ENCODE data around the gene EFNB1. TPM values are rescaled to one million over a fixed set of nuclear protein-coding genes. Genes with fewer than 3 reads are reported as not detected.
"Not testable (repeated sequence)": the region's sequence is repeated elsewhere in the genome, so short reads cannot be mapped to it uniquely, and the experiment has no call there.

Gene EFNB1
- polyA plus RNA-seq, 1 donor (not counting 4 experiments of a cell fraction or from before 2014, with no cell fraction given): 90.3 TPM

DNA sequence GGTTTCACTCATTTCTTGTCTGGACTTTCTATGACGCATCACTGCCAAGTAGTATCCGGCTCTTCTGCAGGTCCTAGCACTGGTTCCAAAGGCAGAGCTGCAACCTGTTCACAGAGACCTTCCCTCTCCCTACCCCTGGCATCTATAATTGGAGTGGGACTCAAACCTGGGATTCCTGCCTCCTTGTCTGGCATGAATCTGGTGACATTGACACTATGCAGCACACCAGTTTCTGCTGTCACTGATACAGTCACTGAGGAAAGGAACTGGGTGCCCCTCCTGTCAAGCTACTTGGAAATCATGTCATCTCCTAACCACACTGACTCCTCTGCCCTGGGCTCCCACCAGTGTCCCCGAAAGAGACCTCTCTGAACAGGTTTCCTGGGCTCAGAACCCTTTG is 33.1 kb upstream of the EFNB1 start:
- FAIRE-seq: no peak
- H3K9me3 ChIP-seq (ENCODE audit: control insufficient read depth, low read depth, low read length): no peaks in the 10 kb centered on the region
- no peak overlapping the region for H3K9ac ChIP-seq (ENCODE audit: control insufficient read depth, extremely low read depth, insufficient read depth, low read length)
- H3K9me1 ChIP-seq (ENCODE audit: control insufficient read depth, extremely low read depth, insufficient read depth, low read length): no peaks in the 10 kb centered on the region
- H3K4me3 ChIP-seq (ENCODE audit: control insufficient read depth in 2 of 3, extremely low read depth in 1 of 3, insufficient read depth in 2 of 3, low read depth in 1 of 3, low read length in 3 of 3): no peak overlapping the region
- no peak for DNase-seq (ENCODE audit: low read depth, low spot score)
- H3K36me3 ChIP-seq (ENCODE audit: control insufficient read depth in 2 of 2, extremely low read depth in 1 of 2, insufficient read depth in 2 of 2, low read length in 2 of 2): no peaks in the 10 kb centered on the region
- H4K20me1 ChIP-seq (ENCODE audit: control insufficient read depth, extremely low read depth, insufficient read depth, low read length): no peaks in the 10 kb centered on the region
- TF ChIP-seq CTCF (optimal IDR thresholded peaks at IDR 0.05 in 1 of 3, IDR thresholded peaks at IDR 0.05 in 1 of 3, conservative IDR thresholded peaks at IDR 0.05 in 1 of 3; ENCODE audit: extremely low read depth in 1 of 3, insufficient read depth in 2 of 3, low read length in 3 of 3) (no peak), EZH2 (IDR thresholded peaks at IDR 0.05; ENCODE audit: low read length) (no peak)
- no peaks in the 10 kb centered on the region for H3K79me2 ChIP-seq (ENCODE audit: control insufficient read depth, insufficient read depth, low read length)
- H3K27ac ChIP-seq (ENCODE audit: control insufficient read depth, insufficient read depth, low read length): no peak overlapping the region
- H3K4me2 ChIP-seq (ENCODE audit: control insufficient read depth, extremely low read depth, insufficient read depth, low read depth, low read length): no peak overlapping the region
- no peak overlapping the region for H2AFZ ChIP-seq (ENCODE audit: control insufficient read depth, low read length)
- H3K27me3 ChIP-seq (ENCODE audit: control insufficient read depth, extremely low read depth, insufficient read depth, low read length): no peaks in the 10 kb centered on the region
- dilution Hi-C loops (cut with MboI; ENCODE audit: extremely low pct_ligation_motif_present, low sequenced_read_pairs): no loop called here
- no peaks in the 10 kb centered on the region for H3K4me1 ChIP-seq (ENCODE audit: control insufficient read depth, extremely low read depth, insufficient read depth, low read length)

- H3K4me1 ChIP-seq (ENCODE audit: control insufficient read depth, extremely low read depth, insufficient read depth, low read length); H3K4me3 ChIP-seq (ENCODE audit: control insufficient read depth in 2 of 3, extremely low read depth in 1 of 3, insufficient read depth in 2 of 3, low read depth in 1 of 3, low read length in 3 of 3); H3K9ac ChIP-seq (ENCODE audit: control insufficient read depth, extremely low read depth, insufficient read depth, low read length); H4K20me1 ChIP-seq (ENCODE audit: control insufficient read depth, extremely low read depth, insufficient read depth, low read length); dilution Hi-C loops (cut with MboI; ENCODE audit: extremely low pct_ligation_motif_present, low sequenced_read_pairs); H3K27ac ChIP-seq (ENCODE audit: control insufficient read depth, insufficient read depth, low read length); H2AFZ ChIP-seq (ENCODE audit: control insufficient read depth, low read length); DNase-seq (ENCODE audit: low read depth, low spot score); FAIRE-seq; H3K4me2 ChIP-seq (ENCODE audit: control insufficient read depth, extremely low read depth, insufficient read depth, low read depth, low read length); H3K27me3 ChIP-seq (ENCODE audit: control insufficient read depth, extremely low read depth, insufficient read depth, low read length); H3K79me2 ChIP-seq (ENCODE audit: control insufficient read depth, insufficient read depth, low read length); H3K36me3 ChIP-seq (ENCODE audit: control insufficient read depth in 2 of 2, extremely low read depth in 1 of 2, insufficient read depth in 2 of 2, low read length in 2 of 2); H3K9me3 ChIP-seq (ENCODE audit: control insufficient read depth, low read depth, low read length); H3K9me1 ChIP-seq (ENCODE audit: control insufficient read depth, extremely low read depth, insufficient read depth, low read length): not testable (repeated sequence)
Observed at GRCh38 chrX:68798400-68798799, 30.4 kb upstream of the EFNB1 start.

- H3K4me3 ChIP-seq (ENCODE audit: control insufficient read depth in 2 of 3, extremely low read depth in 1 of 3, insufficient read depth in 2 of 3, low read depth in 1 of 3, low read length in 3 of 3): no peak overlapping the region
- no peak overlapping the region for H3K9ac ChIP-seq (ENCODE audit: control insufficient read depth, extremely low read depth, insufficient read depth, low read length)
- no peaks in the 10 kb centered on the region for H3K27me3 ChIP-seq (ENCODE audit: control insufficient read depth, extremely low read depth, insufficient read depth, low read length)
- H3K36me3 ChIP-seq (ENCODE audit: control insufficient read depth in 2 of 2, extremely low read depth in 1 of 2, insufficient read depth in 2 of 2, low read length in 2 of 2): no peaks in the 10 kb centered on the region
- H4K20me1 ChIP-seq (ENCODE audit: control insufficient read depth, extremely low read depth, insufficient read depth, low read length): no peaks in the 10 kb centered on the region
- no peak overlapping the region for H3K4me2 ChIP-seq (ENCODE audit: control insufficient read depth, extremely low read depth, insufficient read depth, low read depth, low read length)
- no peak for DNase-seq (ENCODE audit: low read depth, low spot score)
- H3K4me1 ChIP-seq (ENCODE audit: control insufficient read depth, extremely low read depth, insufficient read depth, low read length): no peaks in the 10 kb centered on the region
- TF ChIP-seq EZH2 (IDR thresholded peaks at IDR 0.05; ENCODE audit: low read length) (no peak), CTCF (optimal IDR thresholded peaks at IDR 0.05 in 1 of 3, IDR thresholded peaks at IDR 0.05 in 1 of 3, conservative IDR thresholded peaks at IDR 0.05 in 1 of 3; ENCODE audit: extremely low read depth in 1 of 3, insufficient read depth in 2 of 3, low read length in 3 of 3) (no peak)
- no peak for FAIRE-seq
- H2AFZ ChIP-seq (ENCODE audit: control insufficient read depth, low read length): no peak overlapping the region
- no peaks in the 10 kb centered on the region for H3K9me1 ChIP-seq (ENCODE audit: control insufficient read depth, extremely low read depth, insufficient read depth, low read length)
- no peak overlapping the region for H3K27ac ChIP-seq (ENCODE audit: control insufficient read depth, insufficient read depth, low read length)
- H3K9me3 ChIP-seq (ENCODE audit: control insufficient read depth, low read depth, low read length): no peaks in the 10 kb centered on the region
- no peaks in the 10 kb centered on the region for H3K79me2 ChIP-seq (ENCODE audit: control insufficient read depth, insufficient read depth, low read length)
- dilution Hi-C loops (cut with MboI; ENCODE audit: extremely low pct_ligation_motif_present, low sequenced_read_pairs): no loop called here
Observed at GRCh38 chrX:68801737-68802290, 27.0 kb upstream of the EFNB1 start.
